Fibroblast of skin of left biceps (primary cell): Measurements from ENCODE around the gene TMEM167A.
"Not testable (repeated sequence)": the region's sequence is repeated elsewhere in the genome, so short reads cannot be mapped to it uniquely, and the experiment has no call there.

Experiments
- DNase-seq, 2 experiments: peaks; one replicate each; pipeline ENCODE4 v3.0.0-alpha.2; 2013; ENCODE audit warnings: low read depth in 2 of 2

TMEM167A gene

DNA sequence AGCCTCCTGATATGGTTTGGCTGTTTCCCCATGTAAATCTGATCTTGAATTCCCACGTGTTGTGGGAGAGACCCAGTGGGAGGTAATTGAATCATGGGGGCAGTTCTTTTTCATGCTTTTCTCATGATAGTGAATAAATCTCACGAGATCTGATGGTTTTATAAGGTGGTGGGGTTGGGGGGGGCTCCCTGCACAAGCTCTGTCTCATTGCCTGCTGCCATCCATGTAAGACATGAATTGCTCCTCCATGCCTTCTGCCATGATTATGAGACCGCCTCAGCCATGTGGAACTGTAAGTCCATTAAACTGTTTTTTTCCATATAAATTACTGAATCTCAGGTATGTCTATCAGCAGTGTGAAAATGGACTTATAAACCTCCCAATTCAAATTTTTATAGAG, 13.0 kb upstream of the TMEM167A start:
- DNase-seq: no peak

DNA sequence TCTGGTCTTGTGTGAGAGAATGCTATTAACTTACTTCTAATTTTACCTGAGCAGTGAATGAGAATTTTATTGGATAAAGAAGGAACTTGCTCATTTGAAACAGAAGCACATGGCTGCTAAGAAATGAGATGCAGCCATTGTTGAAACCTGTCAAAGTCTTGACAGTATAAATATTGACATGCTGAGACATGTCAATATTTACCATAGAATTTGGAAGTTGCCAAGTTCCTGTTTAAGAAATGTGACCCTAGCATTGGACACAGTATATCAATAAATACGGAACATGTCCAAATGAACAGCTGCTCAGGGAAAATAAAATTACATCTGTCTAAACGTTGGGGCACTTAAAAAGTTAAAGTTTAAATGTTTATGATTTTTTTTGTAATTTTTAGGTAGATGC, 7.9 kb upstream of the TMEM167A start:
- no peak for DNase-seq

GRCh38 chr5:83084336-83084735, 7.1 kb upstream of the TMEM167A start:
- no peak for DNase-seq

GRCh38 chr5:83082750-83083149, 5.6 kb upstream of the TMEM167A start:
- no peak for DNase-seq

GRCh38 chr5:83077662-83078261, 568 bp upstream of the TMEM167A start:
- DNase-seq: no peak

DNA sequence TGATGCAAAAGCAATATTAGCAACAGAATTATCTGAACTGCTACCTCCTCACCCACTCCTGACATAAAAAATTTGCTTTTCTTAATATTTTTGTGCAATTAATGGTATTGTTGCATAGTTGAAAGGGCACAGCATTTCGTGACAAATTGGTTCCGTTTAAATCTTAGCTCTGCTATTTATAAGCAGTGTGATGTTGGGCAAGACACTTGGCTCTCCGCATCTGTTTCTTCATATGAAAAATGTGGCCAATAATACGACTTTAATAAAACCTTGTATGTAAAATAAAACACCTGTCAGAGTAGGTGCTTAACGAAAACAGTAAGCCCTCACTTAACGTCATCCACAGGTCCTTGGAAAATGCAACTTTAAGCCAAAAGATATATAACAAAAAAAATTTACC, 4.2 kb downstream of the TMEM167A start:
- DNase-seq: no peak

DNA sequence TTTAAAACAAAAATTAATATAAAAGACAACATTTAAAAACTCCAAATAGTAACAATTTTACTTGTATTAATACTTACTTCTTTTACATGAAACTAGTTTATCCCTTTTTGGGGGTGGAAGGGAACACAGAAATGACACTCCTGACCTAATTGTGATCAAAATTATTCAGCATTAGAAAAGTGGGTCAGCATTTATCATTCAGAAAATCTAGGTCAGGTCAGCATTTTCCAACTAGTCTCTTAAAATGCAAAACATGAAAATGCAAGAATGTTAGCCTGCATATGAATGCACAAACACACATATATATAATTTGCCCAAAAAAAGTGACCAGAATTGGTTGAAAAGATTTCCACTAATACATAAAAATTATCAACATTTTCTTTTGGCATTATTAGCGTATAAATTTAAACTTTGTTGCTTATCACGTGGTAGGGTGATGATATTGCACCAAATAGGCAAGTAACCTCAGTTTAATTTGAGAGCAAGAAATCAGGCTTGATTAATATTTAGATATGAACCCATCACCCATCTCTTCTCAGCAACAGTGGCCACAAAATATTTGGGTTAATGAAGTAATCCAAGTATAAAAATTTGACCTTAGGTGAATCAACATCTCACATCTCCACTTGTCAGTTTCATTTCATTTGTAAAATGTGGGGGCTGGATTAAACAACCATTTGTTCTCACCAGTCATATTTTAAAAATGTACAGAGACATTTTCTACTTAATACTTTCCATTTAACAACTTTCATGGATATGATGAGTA, 5.7 kb downstream of the TMEM167A start:
- DNase-seq: no peak

DNA sequence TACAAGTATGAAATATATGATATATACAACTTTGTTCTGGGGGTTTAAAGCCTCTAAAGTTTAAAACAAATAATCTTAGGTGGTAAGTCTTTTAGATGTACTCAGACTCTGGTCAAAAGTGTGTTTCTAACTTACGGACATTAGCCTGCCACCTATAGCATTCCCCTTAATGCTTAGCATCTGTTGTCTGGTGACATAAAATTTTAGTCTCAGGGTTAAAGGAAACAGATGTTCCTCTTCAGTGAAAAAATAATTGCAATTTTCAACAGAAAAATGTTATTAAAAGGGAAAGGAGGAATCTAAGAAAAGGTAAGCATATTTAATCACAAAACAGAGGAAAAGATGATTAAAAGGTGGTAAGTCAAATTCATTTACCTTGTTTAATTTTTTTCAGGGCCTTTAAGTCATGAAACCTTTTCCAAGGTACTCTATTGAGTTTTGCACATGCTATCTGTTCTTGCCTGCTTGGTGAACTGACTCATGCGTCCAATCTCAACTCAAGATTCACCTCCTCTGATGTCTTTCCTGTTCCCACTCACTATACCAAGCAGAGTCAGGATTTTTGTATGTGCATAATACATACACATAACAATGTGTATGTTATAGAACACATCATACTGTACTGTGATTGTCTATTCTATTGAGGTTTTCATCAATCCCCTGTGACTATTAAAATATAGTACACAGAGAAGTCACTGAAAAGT, 7.9 kb downstream of the TMEM167A start:
- DNase-seq: no peak

GRCh38 chr5:83067377-83067776, 9.8 kb downstream of the TMEM167A start:
- not testable (repeated sequence) for DNase-seq

DNA sequence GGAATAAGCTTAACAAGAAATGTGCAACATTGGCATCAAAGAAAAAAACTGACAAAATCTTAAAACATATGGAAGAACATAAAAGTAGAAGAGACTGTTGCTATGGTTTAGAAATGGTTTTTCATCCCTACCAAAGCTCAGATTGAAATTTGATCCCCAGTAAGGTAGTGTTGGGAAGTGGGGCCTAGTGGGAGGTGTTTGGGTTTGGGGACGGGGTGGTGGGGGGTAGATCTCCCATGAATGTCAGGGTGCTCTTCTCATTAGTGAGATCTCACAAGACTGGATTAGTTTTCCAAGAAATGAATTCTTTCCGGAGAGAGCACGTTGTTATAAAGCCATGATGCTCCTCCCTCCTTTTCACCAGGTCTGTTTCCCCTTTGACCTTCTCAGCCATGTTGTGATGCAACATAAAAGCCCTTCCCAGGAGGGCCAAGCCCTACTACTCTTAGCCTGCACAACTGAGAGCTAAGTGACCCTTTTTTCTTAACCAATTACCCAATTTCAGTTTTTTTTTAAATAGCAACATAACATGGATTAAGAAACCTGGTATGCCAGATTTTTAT, 10.6 kb downstream of the TMEM167A start:
- no peak for DNase-seq

DNA sequence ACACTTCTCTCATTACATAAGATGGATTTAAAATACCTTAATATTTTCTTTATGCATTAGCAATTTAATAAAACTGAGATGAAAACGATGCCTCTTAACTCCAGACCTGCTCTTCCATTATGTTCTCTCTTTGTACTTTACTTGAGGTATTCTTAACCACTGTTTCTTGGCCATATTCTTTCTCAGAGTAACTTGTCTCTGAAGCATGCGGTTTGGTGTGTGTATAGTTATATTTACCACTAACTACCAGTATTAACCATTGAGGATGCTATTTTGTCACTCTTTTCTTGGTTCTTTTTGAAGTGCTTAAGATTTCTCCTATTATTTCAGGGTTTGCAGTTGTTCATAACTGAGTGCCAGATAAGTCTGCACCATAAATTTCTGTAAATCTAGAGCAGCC, 17.9 kb downstream of the TMEM167A start:
- no peak for DNase-seq

DNA sequence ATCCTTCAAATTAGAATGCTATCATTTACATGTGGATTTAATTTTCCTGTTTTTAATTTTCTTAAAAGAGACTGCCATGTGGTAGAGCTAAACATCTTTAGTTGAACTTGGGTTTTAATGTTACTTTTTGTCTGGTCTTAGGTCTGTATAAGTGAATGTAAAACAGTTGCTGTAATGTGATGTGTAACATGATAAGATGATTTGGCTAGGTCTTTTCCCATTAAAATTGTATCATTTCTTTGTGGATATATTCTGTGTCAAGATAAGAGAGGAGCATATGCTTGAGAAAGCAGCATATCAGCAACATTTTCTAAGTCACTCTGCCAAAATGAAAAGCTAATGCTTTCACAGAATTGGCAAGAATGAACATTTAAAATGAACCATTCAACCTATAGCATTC, 18.5 kb downstream of the TMEM167A start:
- DNase-seq: no peak

DNA sequence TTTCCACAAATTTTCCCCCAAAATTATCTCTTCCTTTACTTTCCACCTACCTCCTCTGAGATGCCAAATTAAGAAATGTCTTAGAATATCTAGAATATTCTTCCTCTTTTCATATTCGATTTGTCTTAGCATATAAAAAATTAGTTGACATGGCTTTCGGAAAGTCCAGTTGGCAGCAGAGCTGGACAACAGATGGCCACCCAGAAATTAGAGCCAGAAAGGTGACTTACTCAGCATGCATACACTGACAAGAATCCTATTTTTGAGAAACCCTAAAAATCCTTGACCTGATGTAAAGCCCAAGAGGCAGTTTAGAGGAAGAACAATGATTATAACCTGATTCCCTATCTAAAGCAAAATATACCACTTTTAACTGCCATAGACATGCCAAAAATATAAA, 22.0 kb downstream of the TMEM167A start:
- no peak for DNase-seq

DNA sequence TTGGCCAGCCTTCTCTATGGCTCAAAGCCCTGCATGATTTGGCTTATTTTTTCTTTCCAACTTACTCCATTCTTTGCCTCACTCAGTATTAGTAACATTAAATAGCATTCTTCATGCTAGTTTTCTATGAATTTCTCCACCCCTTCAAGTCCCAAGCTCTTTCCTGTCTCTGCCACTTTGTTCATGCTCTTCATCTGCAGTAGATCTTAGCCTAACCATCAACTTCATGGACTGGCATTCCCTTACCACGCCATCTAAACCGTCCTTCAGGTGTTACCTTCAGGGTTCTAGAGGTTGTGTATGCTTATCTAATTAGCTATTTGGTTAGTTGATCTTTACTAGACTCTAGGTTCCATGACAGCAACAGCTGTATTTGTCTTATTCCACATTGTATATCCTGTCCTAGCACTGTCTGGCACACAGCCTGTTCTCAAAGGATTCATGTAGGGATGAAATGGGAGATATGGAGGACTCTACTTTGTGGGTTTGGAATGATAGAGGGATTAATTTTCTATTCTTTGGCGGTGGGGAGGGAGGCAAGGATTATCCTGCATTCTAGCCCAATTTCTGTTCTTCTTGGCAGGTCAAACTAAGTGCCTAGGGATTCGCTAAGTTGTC, 26.4 kb downstream of the TMEM167A start:
- DNase-seq: no peak

DNA sequence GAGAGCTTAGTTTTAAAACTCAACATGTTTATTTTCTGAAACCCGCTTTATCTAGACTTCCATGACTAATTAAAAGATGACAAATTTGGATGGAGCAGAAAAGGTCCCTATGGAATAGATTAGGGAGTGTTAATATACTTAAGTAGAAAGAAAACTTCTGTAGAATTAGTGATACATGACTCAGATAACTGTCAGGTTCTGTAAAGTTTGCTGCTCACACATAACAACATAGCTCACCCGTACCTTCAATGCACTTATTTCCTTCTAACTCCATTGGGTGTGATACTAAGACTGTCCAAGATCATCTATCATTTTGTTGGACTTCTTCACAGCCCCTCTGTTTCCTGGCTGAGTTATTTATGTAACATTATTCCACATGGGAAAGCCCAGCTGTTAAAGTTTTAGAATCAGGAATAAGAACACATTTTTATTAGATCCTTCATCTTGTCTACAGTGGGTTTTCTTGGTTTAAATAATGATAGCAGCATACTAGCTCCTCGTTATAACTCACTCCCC, 27.8 kb downstream of the TMEM167A start:
- no peak for DNase-seq

DNA sequence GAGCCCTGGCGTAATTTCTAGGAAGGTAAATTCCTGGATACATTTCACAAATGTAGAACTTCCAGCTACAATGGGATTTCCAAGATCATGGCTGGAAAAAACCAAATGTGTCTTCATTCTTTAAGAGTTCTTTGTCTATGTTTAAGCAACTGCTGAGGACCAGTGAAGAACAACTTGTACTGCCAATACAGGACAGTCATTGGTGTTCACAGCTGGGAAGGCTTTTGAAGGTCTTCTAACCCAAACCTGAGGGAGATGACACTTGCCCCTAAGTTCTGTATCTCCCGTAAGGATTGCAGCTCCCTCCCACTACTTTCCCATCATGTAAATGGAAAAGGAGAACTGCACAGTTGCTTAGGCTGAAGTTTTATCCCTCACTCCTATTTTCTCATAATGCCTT, 28.4 kb downstream of the TMEM167A start:
- no peak for DNase-seq

GRCh38 chr5:83048277-83048676, 28.9 kb downstream of the TMEM167A start:
- no peak for DNase-seq

GRCh38 chr5:83044926-83045325, 32.3 kb downstream of the TMEM167A start:
- no peak for DNase-seq

DNA sequence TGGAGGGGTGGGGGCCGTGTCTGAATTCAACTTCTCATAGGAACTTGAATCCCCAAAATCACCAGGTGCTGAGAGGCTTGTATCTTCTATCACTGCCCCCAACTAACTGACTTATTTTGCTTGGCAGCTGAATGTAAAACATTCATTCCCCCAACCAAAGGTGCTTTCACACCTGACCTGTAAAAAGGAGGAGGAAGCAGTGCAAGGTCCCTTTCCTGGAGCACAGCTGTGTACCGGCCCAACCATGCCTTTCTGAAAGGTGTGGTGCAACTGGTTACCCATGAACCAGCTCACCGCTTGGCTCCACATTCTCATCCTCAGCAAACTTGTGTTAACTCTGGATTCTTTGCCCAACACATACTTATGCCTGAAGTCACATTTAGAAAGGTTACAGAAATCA, 34.7 kb downstream of the TMEM167A start:
- no peak for DNase-seq

GRCh38 chr5:83038924-83039323, 38.3 kb downstream of the TMEM167A start:
- no peak for DNase-seq

DNA sequence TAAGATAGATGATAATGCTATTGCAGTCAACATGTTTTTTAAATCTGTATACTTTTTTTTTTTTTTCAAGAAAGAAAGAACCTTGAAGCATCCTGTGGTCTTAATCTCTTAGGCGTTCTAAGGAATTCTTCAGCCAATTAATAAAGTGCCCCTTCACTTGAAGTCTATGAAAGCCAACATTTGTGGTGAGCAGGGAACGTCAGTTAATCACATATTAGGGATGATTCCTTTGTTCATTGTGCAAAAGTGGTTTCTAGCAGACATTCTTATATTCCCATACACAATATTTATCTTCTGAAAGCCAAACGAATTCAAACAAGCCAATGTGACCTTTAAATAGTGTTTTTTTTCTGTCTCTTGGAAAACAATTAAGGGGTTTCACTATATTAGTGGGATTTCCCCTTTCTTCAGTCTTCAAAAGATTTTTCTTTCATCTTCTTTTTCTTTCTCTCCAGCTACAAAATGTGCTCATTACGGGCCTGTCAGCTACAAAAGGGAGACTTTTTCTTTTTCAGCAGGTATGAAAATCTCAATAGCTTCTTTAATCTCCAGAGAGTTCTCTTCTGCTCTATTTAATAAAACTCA, 40.1 kb downstream of the TMEM167A start:
- DNase-seq: no peak
